ENCODE results near the gene TTYH3.

Gene TTYH3

DNA sequence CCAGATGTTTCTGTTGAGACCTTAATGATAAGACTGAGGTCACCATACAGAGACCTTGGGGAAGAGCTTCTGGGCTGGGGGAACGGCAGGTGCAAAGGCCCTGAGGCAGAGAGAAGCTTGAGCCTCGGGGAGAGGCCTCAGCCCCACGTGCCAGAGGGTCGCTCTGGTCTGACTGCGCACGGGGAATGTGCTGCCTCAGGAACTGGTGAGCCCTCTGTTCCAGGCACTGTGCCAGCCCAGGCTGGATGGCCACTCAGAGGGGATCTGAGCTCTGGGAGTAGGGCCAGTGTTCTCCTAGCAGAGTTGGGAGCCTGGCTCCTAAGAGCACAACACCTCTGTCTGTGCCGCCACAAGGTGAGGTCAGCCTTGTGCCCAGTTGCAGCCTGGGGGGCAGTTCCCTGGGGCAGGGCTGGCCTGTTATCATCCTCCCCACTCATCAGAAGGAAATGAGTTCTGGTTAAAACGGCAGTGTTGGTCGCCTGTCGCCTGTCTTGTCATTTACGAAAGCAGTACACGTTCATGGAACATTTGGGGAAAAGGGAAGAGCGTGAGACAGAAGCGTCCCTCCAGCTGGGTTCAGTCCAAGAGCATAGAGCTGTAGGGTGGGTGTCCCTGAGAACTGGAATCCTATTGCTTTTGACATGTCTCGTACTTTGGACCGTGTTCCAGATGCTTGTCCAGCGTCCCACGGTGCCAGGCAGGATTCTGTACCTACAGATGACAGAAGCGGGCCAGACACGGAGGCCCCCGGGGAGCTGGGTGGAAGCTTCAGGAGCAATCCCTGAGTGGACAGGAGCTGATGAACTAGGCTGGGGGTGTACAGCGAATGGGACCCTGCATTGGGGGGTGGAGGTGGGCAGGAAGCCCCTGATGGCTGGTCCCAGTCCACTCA lies 4.3 kb downstream of the TTYH3 start:
- DNase-seq: no peak

DNA sequence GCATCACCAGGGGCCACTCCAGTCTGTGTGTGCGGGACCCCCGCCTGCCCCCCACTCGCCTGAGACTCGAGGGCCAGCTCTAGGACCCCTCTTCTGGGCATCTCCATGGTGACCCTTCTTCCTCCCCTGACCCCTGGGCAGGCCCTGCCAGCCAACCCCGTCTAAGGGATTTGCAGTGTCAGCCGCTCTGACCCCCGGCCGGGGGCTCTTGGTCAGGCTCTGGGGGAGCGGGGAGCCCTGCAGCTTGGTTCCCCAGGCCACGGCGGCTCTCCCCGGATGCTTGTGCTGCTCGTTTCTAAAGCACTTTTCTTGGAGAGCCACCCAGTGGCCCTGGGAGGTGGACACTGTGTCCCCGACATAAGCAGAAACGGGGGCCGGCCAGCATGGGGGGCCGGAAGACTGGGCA lies 5.3 kb downstream of the TTYH3 start:
- DNase-seq: no peak

DNA sequence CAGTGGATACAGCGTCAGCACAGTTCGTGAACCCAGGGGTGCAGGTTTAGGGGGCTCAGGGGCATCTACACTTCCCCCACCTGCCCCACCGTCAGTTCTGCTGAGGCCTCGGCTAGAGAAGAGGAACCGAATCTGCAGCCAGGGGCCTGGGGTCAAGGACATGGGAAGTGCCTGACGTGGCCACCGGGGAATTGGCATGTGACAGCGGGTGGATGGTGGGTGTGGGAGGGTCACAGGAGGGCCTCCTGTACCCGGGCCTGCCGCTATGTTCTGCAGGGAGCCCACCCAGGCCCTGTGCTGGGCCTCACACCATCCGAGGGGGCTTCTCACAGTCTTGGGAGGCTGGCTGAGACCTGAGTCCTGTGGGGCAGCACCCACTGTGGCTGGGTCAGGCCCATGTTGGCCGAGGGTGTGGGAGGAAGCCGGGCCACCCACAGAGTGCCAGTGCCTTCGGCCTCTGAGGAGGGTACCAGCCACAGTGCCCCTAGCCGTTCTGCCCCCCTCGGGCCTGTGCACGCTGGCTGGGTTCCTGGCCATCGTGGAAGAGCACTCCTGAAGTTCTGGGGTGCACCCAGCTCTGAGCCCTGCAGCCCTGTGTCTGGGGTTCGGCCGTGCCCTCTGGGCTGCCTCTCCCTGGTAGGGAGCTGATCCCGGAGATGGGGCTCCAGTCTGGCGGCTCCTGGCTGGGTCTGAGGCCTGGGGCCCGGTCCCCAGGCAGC lies 5.9 kb downstream of the TTYH3 start:
- DNase-seq: no peak

DNA sequence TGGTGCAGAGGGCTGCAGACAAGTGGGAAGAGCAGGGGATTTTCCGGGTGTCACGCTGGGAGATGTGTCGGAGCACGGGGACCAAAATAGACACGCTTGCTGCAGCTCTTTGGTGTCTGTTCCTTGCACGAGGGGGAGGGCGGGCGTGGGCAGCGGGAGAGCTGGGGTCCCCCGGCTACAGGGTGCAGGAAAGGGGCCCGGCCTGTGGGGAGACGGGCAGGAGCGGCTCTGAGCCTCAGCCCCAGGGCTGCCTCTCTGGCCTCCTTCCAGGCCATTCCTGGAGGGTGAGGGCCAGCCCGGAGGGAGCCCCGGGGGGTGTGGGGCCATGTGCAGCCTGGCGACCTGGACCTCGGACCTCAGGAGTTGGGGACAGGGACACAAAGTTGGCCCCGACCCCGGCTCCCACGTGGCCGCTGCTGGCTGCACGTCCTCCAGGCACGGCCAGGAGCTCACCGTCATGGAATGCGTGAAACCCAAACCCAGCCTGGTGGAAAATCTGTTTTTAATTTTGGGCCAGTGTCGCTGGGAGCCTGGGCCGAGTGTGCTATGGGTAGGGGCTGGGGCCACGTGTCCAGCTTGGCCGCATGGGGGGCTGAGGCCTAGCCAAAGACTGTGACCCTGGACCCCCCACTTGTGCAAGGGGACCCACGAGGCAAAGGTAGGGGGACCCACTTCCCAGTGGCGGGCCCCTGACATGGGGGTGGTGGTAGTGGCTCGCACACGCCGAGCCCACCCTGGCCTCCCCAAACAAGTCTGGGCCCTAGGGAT lies 6.6 kb downstream of the TTYH3 start:
- DNase-seq: peak; percentile 90

DNA sequence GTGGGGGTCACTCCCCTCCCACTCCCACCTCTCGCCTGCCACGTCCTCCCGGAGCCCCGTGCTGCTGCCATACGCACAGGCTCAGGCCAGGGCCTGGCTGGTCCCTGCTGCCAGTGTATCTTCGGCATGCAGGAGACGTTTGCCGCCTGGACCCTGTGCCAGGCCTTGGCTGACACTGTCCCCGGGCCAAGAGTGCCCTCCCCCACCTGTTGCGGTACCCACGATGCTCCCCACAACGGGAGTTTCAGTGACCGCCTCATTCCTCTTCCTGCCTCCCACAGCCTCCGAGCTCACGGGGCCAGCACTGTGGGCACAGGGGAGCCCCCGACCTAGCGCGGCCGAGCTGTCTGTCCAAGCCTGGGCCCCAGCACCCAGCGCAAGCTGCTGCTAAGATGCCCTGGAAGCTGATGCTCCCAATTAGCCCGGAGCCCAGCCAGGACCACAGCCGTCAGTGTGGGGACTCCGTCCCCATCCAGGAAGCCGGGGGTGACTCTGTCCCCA lies 7.4 kb downstream of the TTYH3 start:
- DNase-seq: no peak

DNA sequence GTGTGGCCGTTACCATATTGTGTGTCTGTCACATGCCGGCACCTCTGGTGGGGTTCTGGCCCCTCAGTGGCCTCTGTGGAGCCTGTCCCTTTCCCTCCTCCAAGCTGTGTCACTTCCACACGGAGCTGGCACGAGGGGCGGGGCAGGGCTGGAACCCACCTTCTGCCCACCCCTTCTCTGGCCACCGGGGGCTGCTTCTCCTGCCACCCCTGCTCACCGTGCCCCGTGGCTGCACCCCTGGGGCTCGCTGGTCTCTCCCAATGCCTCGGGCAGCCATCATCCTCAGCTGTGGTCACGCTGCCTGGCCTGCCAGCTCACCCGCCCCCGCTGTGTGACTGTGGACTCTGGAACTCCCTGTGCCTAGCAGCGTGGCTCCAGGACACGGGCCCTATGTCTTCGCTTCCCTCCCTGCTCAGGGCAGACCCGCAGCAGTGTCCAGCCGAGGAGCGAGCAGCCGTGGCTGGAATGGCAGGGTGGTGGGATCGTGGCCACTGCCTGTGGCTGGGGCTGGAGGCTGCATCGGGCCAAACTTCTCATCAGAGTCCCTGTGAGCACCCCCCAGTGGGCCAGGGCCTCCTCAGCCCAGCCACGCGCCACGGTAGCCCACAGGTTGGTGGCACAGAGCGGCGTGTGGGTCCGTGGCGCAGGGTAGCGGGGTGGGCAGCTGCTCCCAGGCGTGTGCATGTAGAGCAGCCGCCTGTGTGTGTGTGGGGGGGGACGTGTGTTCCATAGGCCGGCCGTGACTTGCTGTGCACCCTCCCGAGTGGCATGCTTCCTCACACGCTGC lies 8.1 kb downstream of the TTYH3 start:
- no peak for DNase-seq

DNA sequence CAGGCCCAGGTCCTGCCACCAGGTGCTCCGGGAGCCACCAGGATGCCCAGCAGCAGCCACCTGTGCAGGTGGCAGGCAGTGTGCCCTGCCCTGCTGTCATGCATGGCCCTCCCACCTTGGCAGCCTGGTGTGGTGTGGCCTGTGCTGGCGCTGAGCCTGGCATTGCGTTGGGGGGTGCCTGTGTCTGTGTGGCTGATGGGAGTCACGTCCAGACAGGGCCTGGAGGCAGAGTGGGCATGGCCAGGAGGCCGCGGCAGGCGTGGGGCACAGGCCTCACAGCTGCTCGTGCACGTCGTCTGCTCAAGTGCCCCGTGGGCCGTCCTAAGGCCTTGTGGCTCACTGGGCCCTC lies 8.7 kb downstream of the TTYH3 start:
- no peak for DNase-seq

DNA sequence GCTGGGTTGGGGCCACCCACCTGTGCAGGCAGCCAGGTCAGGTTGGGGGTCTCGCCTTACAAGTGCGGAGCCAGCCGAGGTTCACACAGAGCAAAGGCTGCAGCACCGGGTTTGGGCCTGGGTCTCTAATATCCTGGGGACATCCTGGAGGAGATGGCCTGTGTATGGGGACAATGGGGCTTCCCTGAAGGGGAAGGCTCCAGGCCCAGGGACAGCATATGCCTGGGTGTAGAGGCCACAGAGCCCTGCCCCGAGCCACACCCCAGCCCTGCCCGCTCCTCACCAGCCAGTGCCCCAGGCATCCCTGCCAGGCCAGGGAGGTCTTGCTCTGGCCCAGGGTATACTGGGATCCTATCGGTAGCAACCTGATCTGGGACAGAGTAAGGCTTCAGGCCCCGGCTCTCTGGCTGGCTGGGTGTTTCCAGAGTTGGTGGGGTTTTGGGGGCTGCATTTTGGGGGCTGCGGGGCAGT lies 9.1 kb downstream of the TTYH3 start:
- no peak for DNase-seq

DNA sequence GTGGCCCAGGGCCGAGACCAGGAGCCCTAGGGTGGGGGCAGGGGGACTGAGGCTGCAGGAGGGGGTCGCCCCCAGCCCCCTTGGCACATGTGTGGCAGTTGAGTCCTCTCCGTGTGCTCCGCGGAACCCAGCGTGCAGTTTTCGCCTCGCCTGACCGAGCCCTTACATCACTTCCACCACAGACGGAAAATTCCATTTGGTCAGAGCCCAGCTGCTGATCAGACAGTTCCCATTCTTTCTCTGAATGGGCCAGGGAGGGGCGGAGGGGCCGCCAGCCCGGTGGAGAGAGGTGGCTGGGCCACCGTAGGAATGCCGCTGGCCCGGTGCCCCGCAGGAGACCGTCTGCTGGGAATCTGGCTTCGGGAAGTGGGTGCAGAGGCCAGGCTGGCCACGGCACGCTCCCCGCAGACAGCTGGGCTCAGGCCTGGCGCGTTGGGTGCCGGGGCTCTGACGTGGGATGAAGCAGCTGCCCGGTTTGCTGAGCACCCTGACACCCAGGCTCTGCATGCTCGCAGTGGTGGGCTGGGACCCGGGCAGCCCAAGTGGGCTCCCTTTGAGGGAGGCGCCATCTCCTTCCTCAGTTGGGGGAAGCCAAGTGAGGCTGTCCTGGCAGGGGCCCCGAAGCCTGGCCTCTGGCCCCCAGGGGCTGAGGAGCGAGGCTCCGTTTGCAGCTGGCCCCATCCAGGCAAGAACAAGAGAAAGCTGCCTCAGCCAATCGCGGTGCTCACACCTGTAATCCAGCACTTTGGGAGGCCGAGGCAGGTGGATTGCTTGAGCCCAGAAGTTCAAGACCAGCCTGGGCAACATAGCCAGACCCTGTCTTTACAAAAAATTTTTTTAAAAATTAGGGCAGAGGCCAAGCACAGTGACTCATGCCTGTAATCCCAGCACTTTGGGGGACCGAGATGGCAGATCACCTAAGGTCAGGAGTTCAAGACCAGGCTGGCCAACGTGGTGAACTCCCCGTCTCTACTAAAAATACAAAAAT lies 9.9 kb downstream of the TTYH3 start:
- peak; percentile 91 for DNase-seq

DNA sequence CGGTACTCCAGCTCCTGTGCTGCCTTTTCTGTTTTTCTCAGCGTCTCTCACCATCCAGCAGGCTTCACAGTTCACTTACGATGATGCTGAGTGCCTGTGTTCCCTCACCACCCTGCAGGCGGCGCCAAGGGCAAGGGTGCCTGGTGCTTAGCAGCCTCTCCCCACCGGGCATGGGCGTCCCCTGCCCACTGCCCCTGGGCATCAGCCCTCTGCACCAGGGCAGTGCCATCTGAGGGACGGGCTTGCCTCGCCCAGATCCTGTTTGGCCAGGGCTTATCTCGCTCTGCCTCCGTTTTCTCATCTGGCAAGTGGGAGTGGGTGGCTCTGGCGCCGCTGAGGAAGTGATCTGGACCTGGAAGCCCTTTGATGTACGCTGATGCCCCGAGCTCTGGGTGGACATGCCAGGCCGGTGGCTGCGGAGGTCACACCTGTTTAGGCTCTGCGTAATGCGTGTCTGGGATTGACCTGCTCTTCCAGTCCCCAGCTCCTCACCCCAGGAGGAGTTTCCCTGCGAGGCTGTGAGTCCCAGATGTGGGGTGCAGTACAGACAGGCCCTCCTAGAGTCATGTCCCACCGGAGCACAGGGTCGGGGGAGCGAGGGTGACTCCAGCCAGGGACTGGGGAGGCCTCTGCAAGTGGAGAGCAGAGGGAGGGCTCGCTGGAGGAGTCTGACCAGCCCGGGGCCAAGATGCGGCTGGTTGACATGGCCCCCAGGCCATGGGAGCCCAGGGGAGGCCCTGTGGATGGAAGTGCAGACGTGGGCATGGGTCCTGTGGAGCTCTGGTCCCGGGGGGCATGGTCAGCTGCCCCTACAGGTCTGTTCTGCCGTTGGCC lies 11.8 kb downstream of the TTYH3 start:
- no peak for DNase-seq

DNA sequence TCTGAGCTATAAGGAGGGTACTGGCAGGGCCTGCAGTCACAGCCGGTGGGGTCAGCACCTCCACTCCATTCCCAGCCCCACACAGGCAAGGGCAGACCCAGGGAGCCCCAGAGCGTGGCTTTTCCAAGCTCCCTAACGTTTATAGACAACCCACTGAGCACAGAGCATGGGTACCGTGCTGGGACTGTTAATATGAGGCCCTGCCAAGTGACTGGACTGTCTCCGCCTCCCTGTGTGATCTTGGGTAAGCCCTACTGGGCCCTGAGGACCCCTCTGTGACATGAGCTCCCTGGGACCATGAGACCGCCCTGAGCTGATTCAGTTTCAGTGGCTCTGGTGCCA lies 12.4 kb downstream of the TTYH3 start:
- DNase-seq: no peak

DNA sequence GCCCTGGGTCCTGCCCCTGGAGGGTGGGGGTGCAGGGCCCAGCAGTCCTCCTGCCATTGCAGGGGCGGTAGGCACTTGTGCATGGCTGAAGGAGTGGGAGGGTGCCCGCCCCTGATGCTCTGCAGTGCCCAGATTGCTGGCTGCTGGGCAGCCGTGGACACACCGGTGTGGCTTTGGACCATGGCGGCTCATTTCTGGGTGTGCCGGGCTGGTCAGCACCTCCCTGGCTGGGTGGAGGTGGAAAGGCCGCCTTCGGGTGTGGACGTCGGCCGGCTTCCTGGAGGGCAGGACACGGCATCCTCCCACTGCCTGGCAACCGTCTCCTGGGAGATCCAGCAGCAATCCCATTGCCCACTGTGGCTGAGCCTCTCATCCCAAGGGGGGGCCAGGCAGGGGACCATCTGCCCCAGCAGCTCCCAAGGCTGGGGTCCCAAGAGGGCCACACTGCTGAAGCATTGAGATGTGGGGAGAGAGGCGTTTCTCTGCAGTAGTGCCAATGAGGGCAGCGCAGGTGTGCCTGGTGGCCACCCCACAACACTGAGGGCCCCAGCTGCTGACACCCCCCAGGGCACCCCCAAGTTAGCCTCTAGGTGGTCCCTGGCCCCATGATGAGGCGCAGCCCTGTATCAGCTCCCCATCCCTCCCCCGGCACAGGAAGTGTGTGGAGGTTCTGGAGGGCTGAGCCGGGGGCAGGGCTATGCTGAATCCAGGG lies 12.9 kb downstream of the TTYH3 start:
- no peak for DNase-seq

DNA sequence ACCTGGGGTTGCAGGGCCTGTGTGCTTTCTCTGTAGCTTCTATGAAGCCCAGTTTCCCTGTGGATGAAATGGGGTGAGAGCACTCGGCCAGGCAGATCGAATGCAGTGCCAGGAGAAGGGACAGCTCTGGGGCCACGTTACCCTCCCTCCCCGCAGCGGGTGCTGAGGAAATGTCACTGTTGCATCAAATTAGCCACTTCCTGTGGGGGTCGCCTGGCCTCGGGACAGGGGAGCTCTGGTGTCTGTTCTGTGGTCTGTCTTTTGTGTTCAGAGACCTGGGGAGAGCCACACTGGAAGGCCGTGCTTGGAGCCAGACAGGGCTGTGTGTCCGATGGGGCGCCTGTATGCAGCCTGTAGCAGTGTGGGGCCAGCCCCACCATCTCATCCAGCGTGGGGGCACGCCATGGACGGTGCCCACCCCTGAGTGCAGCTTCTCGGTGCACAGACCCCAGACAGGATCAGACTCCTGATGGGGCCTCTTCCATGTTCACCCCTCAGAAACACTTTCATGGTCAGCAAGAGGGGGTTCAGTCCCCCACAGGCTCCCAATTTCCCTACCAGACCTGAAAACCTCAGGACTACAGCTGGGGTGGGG lies 13.6 kb downstream of the TTYH3 start:
- peak; percentile 55 for DNase-seq

DNA sequence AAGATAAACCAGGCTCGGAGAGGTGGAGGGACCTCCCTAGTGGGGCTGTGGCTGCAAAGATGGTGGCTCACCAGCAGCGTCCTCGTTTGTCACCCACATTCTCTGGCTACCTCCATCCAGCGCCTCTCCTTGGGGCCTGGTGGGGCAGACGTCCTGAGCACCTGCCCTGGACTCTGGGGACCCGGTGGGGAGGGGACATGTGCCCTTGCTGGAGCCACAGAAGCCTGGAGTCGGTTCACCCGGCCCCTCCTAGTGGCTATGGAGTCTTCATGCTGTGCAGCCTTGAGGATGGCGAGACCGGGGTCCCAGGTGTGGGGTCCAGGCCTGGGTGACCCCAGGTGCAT lies 14.5 kb downstream of the TTYH3 start:
- DNase-seq: no peak

DNA sequence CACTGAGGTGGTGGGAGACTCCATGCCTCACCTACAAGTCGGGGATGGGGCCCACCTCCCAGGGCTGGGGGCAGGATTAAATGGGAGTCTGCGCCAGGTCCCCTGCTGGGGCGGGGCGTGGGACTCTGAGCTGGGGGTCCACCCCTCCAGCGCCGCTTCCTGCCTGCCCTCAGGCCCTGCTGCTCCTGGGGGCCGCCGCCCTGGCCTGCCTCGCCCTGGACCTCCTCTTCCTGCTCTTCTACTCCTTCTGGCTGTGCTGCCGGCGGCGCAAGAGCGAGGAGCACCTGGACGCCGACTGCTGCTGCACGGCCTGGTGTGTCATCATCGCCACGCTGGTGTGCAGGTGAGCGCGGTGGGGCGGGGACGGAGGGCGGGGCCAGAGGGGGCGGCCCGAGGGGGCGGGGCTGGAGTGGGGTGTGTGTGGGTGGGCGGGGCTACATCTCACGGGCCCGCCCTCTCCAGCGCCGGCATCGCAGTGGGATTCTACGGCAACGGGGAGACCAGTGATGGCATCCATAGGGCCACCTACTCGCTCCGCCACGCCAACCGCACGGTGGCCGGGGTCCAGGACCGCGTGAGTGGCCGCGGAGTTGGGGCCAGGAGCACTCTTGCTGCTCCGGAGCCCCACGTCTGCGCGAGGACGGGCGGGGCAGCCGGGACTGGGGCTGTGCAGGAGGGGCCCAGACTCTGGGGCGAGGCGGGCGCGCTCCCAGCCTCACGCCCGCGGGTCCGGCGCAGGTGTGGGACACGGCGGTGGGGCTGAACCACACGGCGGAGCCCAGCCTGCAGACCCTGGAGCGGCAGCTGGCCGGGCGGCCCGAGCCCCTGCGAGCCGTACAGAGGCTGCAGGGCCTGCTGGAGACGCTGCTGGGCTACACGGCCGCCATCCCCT lies 15.1 kb downstream of the TTYH3 start:
- no peak for DNase-seq

DNA sequence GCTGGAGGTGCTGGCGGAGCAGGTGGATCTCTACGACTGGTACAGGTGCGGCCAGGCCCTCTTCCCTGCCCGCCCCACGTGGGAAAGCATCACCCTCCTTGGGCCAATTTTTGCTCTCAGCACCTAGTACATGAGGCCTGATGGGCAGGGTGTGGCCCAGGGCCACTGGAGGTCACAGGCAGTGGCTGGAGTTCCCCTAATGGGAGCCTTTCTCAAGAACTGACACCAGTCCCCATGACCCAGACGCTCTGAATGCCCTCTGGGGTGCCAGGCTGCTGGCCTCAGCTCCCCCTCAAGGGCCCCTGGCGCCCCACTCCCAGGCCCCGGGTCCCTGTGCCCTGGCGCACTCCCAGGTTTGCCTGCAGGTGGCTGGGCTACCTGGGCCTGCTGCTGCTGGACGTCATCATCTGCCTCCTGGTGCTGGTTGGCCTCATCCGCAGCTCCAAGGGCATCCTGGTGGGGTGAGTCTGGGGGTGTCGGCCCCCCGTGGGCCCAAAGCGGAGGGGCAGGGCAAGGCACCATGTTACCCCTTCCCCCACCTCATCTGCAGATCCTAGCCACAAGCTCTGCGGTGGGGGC lies 15.9 kb downstream of the TTYH3 start:
- DNase-seq: no peak

DNA sequence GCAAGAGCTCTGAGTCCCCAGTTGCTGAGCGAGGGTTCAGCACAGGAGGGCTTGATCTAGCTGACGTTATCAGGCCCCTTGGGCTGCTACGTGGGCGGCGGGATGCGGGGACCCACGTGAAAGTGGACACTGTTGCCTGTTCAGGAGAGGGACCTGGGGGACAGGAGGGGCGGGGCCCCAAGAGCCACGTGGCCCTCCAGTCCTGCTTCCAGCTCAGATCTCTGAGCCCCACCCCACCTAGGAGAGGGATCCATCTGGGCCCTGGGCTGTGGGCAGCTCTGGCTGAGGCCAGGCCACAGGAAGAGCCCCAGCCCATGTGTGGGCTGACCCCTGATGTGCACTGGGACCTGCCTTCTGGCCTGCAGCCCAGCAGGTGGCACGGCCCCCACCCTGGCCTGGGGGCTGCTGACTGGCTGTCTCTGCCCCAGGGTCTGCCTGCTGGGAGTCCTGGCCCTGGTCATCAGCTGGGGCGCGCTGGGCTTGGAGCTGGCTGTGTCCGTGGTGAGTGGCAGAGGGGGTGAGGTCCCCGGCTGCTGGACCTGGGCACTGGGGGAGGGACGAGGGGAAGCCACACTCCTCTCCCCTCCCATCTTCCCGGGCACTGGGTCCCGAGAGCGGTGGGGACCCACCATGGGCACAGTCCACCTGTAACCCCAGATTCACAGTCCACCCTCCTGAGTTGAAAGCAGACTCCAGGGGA lies 17.5 kb downstream of the TTYH3 start:
- no peak for DNase-seq

Data from fibroblast of skin of right quadriceps (primary cell).